Mesendoderm (in vitro differentiated cells): ENCODE measurements around the gene FIGNL2.

ENCODE experiments used
- DNase-seq: peaks from one replicate; pipeline ENCODE4 v3.0.0; 2013
- H2AK5ac ChIP-seq: 2 replicates; pipeline ENCODE4 v1.6.1; 2013; ENCODE audit warnings: low read length, inconsistent platforms
- H2BK120ac ChIP-seq: 2 replicates; pipeline ENCODE4 v1.6.1; 2013; ENCODE audit warnings: low read depth, mild to moderate bottlenecking, low read length, moderate library complexity, mixed read lengths
- H2BK15ac ChIP-seq: replicated peaks from 2 replicates; pipeline ENCODE4 v1.6.1; 2013; ENCODE audit warnings: low read depth, mild to moderate bottlenecking, moderate library complexity
- H2BK5ac ChIP-seq: 2 replicates; pipeline ENCODE4 v1.6.1; 2013; ENCODE audit warnings: low read length, inconsistent platforms
- H3K18ac ChIP-seq: 2 replicates; pipeline ENCODE4 v1.6.1; 2013; ENCODE audit warnings: mild to moderate bottlenecking, low read length, mixed read lengths
- H3K23ac ChIP-seq: one replicate; pipeline ENCODE4 v1.6.1; 2013; ENCODE audit warnings: low read length
- H3K27ac ChIP-seq: 2 replicates; pipeline ENCODE4 v1.5.1; 2013; ENCODE audit warnings: low read depth, mild to moderate bottlenecking, inconsistent platforms, low read length, moderate library complexity
- H3K27me3 ChIP-seq: 2 replicates; pipeline ENCODE4 v1.6.1; 2013; ENCODE audit warnings: low read length, control low read depth, mild to moderate bottlenecking, inconsistent platforms; ENCODE audit not compliant: insufficient read depth, poor library complexity
- H3K36me3 ChIP-seq: 2 replicates; pipeline ENCODE4 v1.6.1; 2013; ENCODE audit warnings: low read length, inconsistent platforms; ENCODE audit not compliant: control insufficient read depth, insufficient read depth
- H3K4ac ChIP-seq: one replicate; pipeline ENCODE4 v1.6.1; 2013; ENCODE audit warnings: low read depth, mild to moderate bottlenecking, low read length, moderate library complexity
- H3K4me1 ChIP-seq: 2 replicates; pipeline ENCODE4 v1.6.1; 2013; ENCODE audit warnings: low read depth, low read length, inconsistent platforms; ENCODE audit not compliant: control insufficient read depth
- H3K4me2 ChIP-seq: 2 replicates; pipeline ENCODE4 v1.6.1; 2013; ENCODE audit warnings: low read length
- H3K4me3 ChIP-seq: 2 replicates; pipeline ENCODE4 v1.5.1; 2013; ENCODE audit warnings: mild to moderate bottlenecking, low read length
- H3K56ac ChIP-seq: one replicate; pipeline ENCODE4 v1.6.1; 2013; ENCODE audit warnings: low read length
- H3K79me1 ChIP-seq: 2 replicates; pipeline ENCODE4 v1.6.1; 2013; ENCODE audit warnings: low read length, inconsistent platforms
- H3K79me2 ChIP-seq: 2 replicates; pipeline ENCODE4 v1.6.1; 2013; ENCODE audit warnings: mild to moderate bottlenecking, low read length; ENCODE audit not compliant: control insufficient read depth, insufficient read depth
- H3K9ac ChIP-seq: 2 replicates; pipeline ENCODE4 v1.6.1; 2013; ENCODE audit warnings: low read length, inconsistent platforms
- H4K5ac ChIP-seq: one replicate; pipeline ENCODE4 v1.6.1; 2013; ENCODE audit warnings: low read length
- H4K8ac ChIP-seq: one replicate; pipeline ENCODE4 v1.6.1; 2013; ENCODE audit warnings: low read depth, mild to moderate bottlenecking, control low read depth, low read length, moderate library complexity
- WGBS: extraction: QIAGEN DNeasy Blood & Tissue Kit; methylation state at CpG from one replicate; pipeline ENCODE4 v1.1.7; 2013; ENCODE audit warnings: low lambda C conversion rate, missing lambda C conversion rate; ENCODE audit not compliant: insufficient coverage; ENCODE audit errors: extremely low coverage; 5-methylcytosine and 5-hydroxymethylcytosine counted together

The FIGNL2 gene

GRCh38 chr12:51868821-51869495 is 20.4 kb upstream of the FIGNL2 start:
- Histone ChIP-seq H4K5ac (no peak overlapping the region), H3K4me3 (peak overlapping the region; percentile 41), H2BK120ac (no peak overlapping the region), H3K27ac (no peak overlapping the region), H3K4ac (no peak overlapping the region), H3K27me3 (peaks cover 5% of the 10 kb centered on the region), H3K9ac (peak overlapping the region; percentile 77), H3K18ac (peak overlapping the region; percentile 16), H3K56ac (peak overlapping the region; percentile 90), H3K79me2 (no peaks in the 10 kb centered on the region), H3K4me1 (no peaks in the 10 kb centered on the region), H2AK5ac (no peak overlapping the region), H3K36me3 (no peaks in the 10 kb centered on the region), H4K8ac (no peak overlapping the region), H3K23ac (no peak overlapping the region), H3K4me2 (peak overlapping the region; percentile 87), H3K79me1 (no peaks in the 10 kb centered on the region), H2BK5ac (no peak overlapping the region), H2BK15ac (no peak overlapping the region)
- WGBS, result no CpG with 5 or more reads among the region's 67 CpGs
- DNase-seq, result no peak

- Histone ChIP-seq H2BK15ac (no peak overlapping the region), H3K79me1 (no peaks in the 10 kb centered on the region), H3K9ac (no peak overlapping the region), H3K4me1 (peaks cover 5% of the 10 kb centered on the region), H4K8ac (no peak overlapping the region), H3K4ac (no peak overlapping the region), H3K36me3 (no peaks in the 10 kb centered on the region), H3K4me2 (no peak overlapping the region), H3K27ac (no peak overlapping the region), H2AK5ac (no peak overlapping the region), H3K23ac (no peak overlapping the region), H2BK120ac (no peak overlapping the region), H2BK5ac (no peak overlapping the region), H3K27me3 (peaks cover 5% of the 10 kb centered on the region), H4K5ac (no peak overlapping the region), H3K56ac (no peak overlapping the region), H3K79me2 (no peaks in the 10 kb centered on the region), H3K4me3 (no peak overlapping the region), H3K18ac (no peak overlapping the region)
- WGBS, result no CpG with 5 or more reads among the region's 12 CpGs
- no peak for DNase-seq
Measured at GRCh38 chr12:51867796-51868428, 19.4 kb upstream of the FIGNL2 start.

GRCh38 chr12:51867371-51867770 is 18.9 kb upstream of the FIGNL2 start:
- Histone ChIP-seq H3K27ac (no peak overlapping the region), H3K79me2 (no peaks in the 10 kb centered on the region), H4K8ac (no peak overlapping the region), H3K23ac (no peak overlapping the region), H3K56ac (no peak overlapping the region), H2BK5ac (no peak overlapping the region), H3K27me3 (peaks cover 5% of the 10 kb centered on the region), H3K4me3 (no peak overlapping the region), H4K5ac (no peak overlapping the region), H2BK120ac (no peak overlapping the region), H3K36me3 (no peaks in the 10 kb centered on the region), H3K4me1 (peaks cover 6% of the 10 kb centered on the region), H3K18ac (no peak overlapping the region), H3K79me1 (no peaks in the 10 kb centered on the region), H3K9ac (no peak overlapping the region), H2BK15ac (no peak overlapping the region), H3K4ac (no peak overlapping the region), H2AK5ac (no peak overlapping the region), H3K4me2 (no peak overlapping the region)
- DNase-seq, result no peak

- H3K4me2 ChIP-seq, result no peak overlapping the region
- H3K4ac ChIP-seq, result no peak overlapping the region
- no peak overlapping the region for H3K23ac ChIP-seq
- H3K9ac ChIP-seq, result no peak overlapping the region
- H2AK5ac ChIP-seq, result no peak overlapping the region
- H3K18ac ChIP-seq, result no peak overlapping the region
- no peak overlapping the region for H3K56ac ChIP-seq
- H3K79me1 ChIP-seq, result no peaks in the 10 kb centered on the region
- no peak overlapping the region for H2BK15ac ChIP-seq
- peaks cover 6% of the 10 kb centered on the region for H3K4me1 ChIP-seq
- WGBS, result no CpG with 5 or more reads among the region's 8 CpGs
- no peak overlapping the region for H4K8ac ChIP-seq
- no peak for DNase-seq
- no peak overlapping the region for H2BK5ac ChIP-seq
- no peaks in the 10 kb centered on the region for H3K79me2 ChIP-seq
- no peak overlapping the region for H4K5ac ChIP-seq
- H3K36me3 ChIP-seq, result no peaks in the 10 kb centered on the region
- peaks cover 5% of the 10 kb centered on the region for H3K27me3 ChIP-seq
- H2BK120ac ChIP-seq, result no peak overlapping the region
- no peak overlapping the region for H3K27ac ChIP-seq
- no peak overlapping the region for H3K4me3 ChIP-seq
Measured at GRCh38 chr12:51866762-51867161, 18.2 kb upstream of the FIGNL2 start.

GRCh38 chr12:51866324-51866723 is 17.8 kb upstream of the FIGNL2 start:
- no peak overlapping the region for H3K9ac ChIP-seq
- H3K23ac ChIP-seq, result no peak overlapping the region
- no peaks in the 10 kb centered on the region for H3K79me2 ChIP-seq
- no peak overlapping the region for H2BK120ac ChIP-seq
- H2BK5ac ChIP-seq, result no peak overlapping the region
- no peaks in the 10 kb centered on the region for H3K79me1 ChIP-seq
- no peak overlapping the region for H3K4me2 ChIP-seq
- no peak overlapping the region for H2BK15ac ChIP-seq
- H2AK5ac ChIP-seq, result no peak overlapping the region
- H3K27ac ChIP-seq, result no peak overlapping the region
- peaks cover 5% of the 10 kb centered on the region for H3K27me3 ChIP-seq
- no peak overlapping the region for H3K56ac ChIP-seq
- H3K36me3 ChIP-seq, result no peaks in the 10 kb centered on the region
- WGBS, result no CpG with 5 or more reads among the region's 4 CpGs
- H3K18ac ChIP-seq, result no peak overlapping the region
- H3K4me1 ChIP-seq, result peaks cover 6% of the 10 kb centered on the region
- no peak overlapping the region for H3K4me3 ChIP-seq
- no peak overlapping the region for H4K8ac ChIP-seq
- no peak for DNase-seq
- H4K5ac ChIP-seq, result no peak overlapping the region
- no peak overlapping the region for H3K4ac ChIP-seq
